ENCODE data around the gene MGRN1.
"Not testable (repeated sequence)": the region's sequence is repeated elsewhere in the genome, so short reads cannot be mapped to it uniquely, and the experiment has no call there.

The MGRN1 gene

DNA sequence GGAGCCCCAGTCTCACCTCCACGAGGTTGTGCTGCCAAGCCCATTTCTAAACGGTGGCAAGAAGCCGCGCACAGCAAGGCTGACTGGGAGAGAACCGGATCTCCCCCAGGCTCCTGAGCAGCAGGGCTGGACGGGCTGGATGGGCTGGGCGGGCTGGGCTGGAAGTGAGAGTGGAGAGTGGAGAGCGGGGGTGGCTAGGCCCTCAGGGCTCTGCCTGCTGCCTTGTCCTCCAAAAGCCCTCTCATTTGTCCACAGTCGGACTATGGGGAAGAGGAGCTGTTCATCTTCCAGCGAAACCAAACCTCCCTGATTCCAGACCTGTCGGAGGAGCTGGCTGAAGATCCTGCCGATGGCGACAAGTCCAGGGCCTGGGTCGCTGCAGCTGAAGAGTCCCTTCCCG lies 112.9 kb downstream of the MGRN1 start:
- TF ChIP-seq, protein P1, sequence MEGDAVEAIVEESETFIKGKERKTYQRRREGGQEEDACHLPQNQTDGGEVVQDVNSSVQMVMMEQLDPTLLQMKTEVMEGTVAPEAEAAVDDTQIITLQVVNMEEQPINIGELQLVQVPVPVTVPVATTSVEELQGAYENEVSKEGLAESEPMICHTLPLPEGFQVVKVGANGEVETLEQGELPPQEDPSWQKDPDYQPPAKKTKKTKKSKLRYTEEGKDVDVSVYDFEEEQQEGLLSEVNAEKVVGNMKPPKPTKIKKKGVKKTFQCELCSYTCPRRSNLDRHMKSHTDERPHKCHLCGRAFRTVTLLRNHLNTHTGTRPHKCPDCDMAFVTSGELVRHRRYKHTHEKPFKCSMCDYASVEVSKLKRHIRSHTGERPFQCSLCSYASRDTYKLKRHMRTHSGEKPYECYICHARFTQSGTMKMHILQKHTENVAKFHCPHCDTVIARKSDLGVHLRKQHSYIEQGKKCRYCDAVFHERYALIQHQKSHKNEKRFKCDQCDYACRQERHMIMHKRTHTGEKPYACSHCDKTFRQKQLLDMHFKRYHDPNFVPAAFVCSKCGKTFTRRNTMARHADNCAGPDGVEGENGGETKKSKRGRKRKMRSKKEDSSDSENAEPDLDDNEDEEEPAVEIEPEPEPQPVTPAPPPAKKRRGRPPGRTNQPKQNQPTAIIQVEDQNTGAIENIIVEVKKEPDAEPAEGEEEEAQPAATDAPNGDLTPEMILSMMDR (IDR thresholded peaks at IDR 0.05; ENCODE audit: low read depth, low read length), result no peak
- DNase-seq (ENCODE audit: low read depth in 2 of 2), result no peak
- no peak overlapping the region for H3K4me3 ChIP-seq (replicated peaks in 1 of 2; ENCODE audit: low read depth in 2 of 2, low read length in 2 of 2)

DNA sequence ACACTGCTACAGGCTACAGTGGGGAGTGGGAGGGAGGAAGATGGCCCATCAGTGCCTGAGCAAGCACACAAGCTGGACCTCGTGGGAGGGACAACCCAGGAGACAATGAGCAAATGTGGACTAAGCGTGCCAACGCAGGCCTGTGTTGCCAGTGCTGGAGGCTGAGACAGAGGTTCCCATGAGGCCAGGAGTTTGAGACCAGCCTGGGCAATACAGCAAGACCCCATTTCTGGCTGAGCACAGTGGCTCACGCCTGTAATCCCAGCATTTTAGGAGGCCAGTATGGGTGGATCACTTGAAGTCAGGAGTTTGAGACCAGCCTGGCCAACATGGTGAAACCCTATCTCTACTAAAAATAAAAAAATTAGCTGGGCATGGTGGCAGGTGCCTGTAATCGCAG lies 113.7 kb downstream of the MGRN1 start:
- not testable (repeated sequence) for DNase-seq (ENCODE audit: low read depth in 2 of 2); H3K4me3 ChIP-seq (replicated peaks in 1 of 2; ENCODE audit: low read depth in 2 of 2, low read length in 2 of 2)
